ENCODE measurements around the gene DMWD. TPM values are rescaled to one million over a fixed set of nuclear protein-coding genes. Genes with fewer than 3 reads are reported as not detected.

DMWD gene
- total and polyA plus RNA-seq, 2 of the 4 experiments (the other 2 are of a cell fraction) = 9.7 to 28.5 TPM

GRCh38 chr19:45767410-45767880 lies 25.2 kb downstream of the DMWD start:
- Histone ChIP-seq H2BK120ac (ENCODE audit: low read depth, low read length) (peak overlapping the region; percentile 63; the same call in 1 of the 2 replicates), H2AK5ac (ENCODE audit: low read depth, low read length) (peak overlapping the region; percentile 81), H3K9ac (ENCODE audit: low read depth, low read length) (peak overlapping the region; percentile 89), H3K79me1 (ENCODE audit: low read depth in 1 of 2, low read length in 2 of 2) (peaks cover 0 to 20% of the 10 kb centered on the region in 2 experiments; a peak in 1 of 4 replicates), H3K9me3 (ENCODE audit: control insufficient read depth, insufficient read depth, low read length) (no peaks in the 10 kb centered on the region), H3K36me3 (ENCODE audit: control insufficient read depth, insufficient read depth, low read length) (peaks cover 5% of the 10 kb centered on the region; the same call in 1 of the 2 replicates), H3K4me3 (ENCODE audit: insufficient read depth, low read depth, low read length) (peak overlapping the region; percentile 62), H3K23ac (ENCODE audit: low read depth, low read length) (peak overlapping the region; percentile 91), H3K4me1 (ENCODE audit: control insufficient read depth, insufficient read depth, low read length) (peaks cover 22% of the 10 kb centered on the region), H3K4ac (ENCODE audit: low read depth, low read length) (peak overlapping the region; percentile 85), H2BK5ac (ENCODE audit: low read depth, low read length, poor library complexity, severe bottlenecking) (peak overlapping the region; percentile 97), H4K91ac (ENCODE audit: insufficient read depth, low read depth, low read length) (peak overlapping the region; percentile 86), H4K5ac (ENCODE audit: low read depth, low read length) (peak overlapping the region; percentile 46; the same call in 1 of the 2 replicates), H3K56ac (ENCODE audit: extremely low read depth, insufficient read depth, low read length) (peak overlapping the region; percentile 66), H2AK9ac (replicated peaks; ENCODE audit: low read depth, low read length, poor library complexity) (peak overlapping the region; percentile 98), H2BK15ac (ENCODE audit: low read depth, low read length) (no peak overlapping the region), H3K14ac (replicated peaks; ENCODE audit: low read depth, low read length) (peak overlapping the region; percentile 88; the same call in 1 of the 2 replicates), H3K4me2 (ENCODE audit: low read depth, low read length) (peak overlapping the region; percentile 86), H4K8ac (ENCODE audit: low read depth in 2 of 2, low read length in 2 of 2) (peak overlapping the region; percentile 15 to 86; a peak in 2 of 4 replicates), H4K20me1 (ENCODE audit: insufficient read depth, low read length) (peaks cover 12% of the 10 kb centered on the region), H3K27ac (ENCODE audit: insufficient read depth, low read length) (peak overlapping the region; percentile 98), H3K18ac (ENCODE audit: low read depth, low read length) (peak overlapping the region; percentile 62; the same call in 1 of the 2 replicates), H2BK20ac (ENCODE audit: low read depth, low read length) (no peak overlapping the region), H2AFZ (replicated peaks; ENCODE audit: low read length, poor library complexity) (peak overlapping the region; percentile 88), H3K27me3 (ENCODE audit: control insufficient read depth, insufficient read depth, low read length) (no peaks in the 10 kb centered on the region), H3K9me1 (ENCODE audit: insufficient read depth, low read length) (no peaks in the 10 kb centered on the region; the same call in 1 of the 2 replicates)
- ATAC-seq (ENCODE audit: low read depth) (peak; percentile 28), DNase-seq (peak; percentile 89)
- ChIA-PET POLR2A (ENCODE audit: unreplicated experiment) (interaction anchor here (0.5 to 0.6 kb wide), 3 partner anchors 15 to 37 kb away, joined by 4 to 10 read pairs (median 5); partner anchors contain the start of gene FBXO46), CTCF (interaction anchor here (0.6 to 1.2 kb wide), 3 partner anchors 32 to 222 kb away, joined by 3 to 6 read pairs (median 4); no protein-coding TSS in a partner anchor)
- peak; percentile 87; the same call in 1 of the 2 replicates for TF ChIP-seq MAZ (IDR thresholded peaks at IDR 0.05; ENCODE audit: borderline replicate concordance, low read depth, low read length)
- TF ChIP-seq CTCF (conservative IDR thresholded peaks at IDR 0.05; ENCODE audit: low read depth, low read length) = no peak
- no peak; the same call in 1 of the 2 replicates for TF ChIP-seq POLR2A (IDR thresholded peaks at IDR 0.05; ENCODE audit: low read depth, low read length)
- TF ChIP-seq CEBPB (IDR thresholded peaks at IDR 0.05; ENCODE audit: low read depth, low read length) = peak; percentile 45; the same call in 1 of the 2 replicates
- peak; percentile 44; the same call in 1 of the 2 replicates for TF ChIP-seq MXI1 (IDR thresholded peaks at IDR 0.05; ENCODE audit: borderline replicate concordance, low read depth, low read length)
- in situ Hi-C loops (cut with MboI; ENCODE audit: low sequenced_read_pairs) = no loop called here
- BruUV-seq (replicated peaks) = no TSS peak
- dilution Hi-C loops (cut with HindIII; ENCODE audit: low sequenced_read_pairs, unreplicated experiment) = no loop called here
- intact Hi-C loops (cut with micrococcal nuclease) = loop anchor here (2.0 kb wide), 1 partner anchor 37 kb away; the partner anchor contains the start of gene FBXO46
- 0% methylated on average over 5 of the region's 31 CpGs; no CpG with 5 or more reads in 1 of the 2 experiments for WGBS, 2 experiments (ENCODE audit: extremely low coverage in 2 of 2, insufficient read length in 1 of 2)
